SU-DHL-6 (cell line): Measurements from ENCODE around the gene QTRT2.

Experiments used
- H2AFZ ChIP-seq: fragments of 200-600 bp; sonication (generic); 2 replicates; pipeline ENCODE4 v1.6.1; 2014; ENCODE audit warnings: low read depth, mild to moderate bottlenecking, moderate library complexity, mixed read lengths, antibody characterized with exemption, low read length; ENCODE audit not compliant: severe bottlenecking
- H3F3A ChIP-seq: fragments of 200-600 bp; shearing (Covaris generic); 2 replicates; pipeline ENCODE4 v1.6.0; 2016; ENCODE audit warnings: antibody characterized with exemption, mild to moderate bottlenecking; ENCODE audit not compliant: insufficient read depth
- H3K27ac ChIP-seq: fragments of 200-600 bp; sonication (generic); 2 replicates; pipeline ENCODE4 v1.5.1; 2016; ENCODE audit warnings: low read depth, mild to moderate bottlenecking, low read length, moderate library complexity, mixed read lengths
- H3K27me3 ChIP-seq: fragments of 200-600 bp; sonication (generic), shearing (Covaris generic); 2 replicates; pipeline ENCODE4 v1.6.0; 2014; ENCODE audit warnings: mild to moderate bottlenecking, low read length
- H3K36me3 ChIP-seq: fragments of 200-600 bp; sonication (generic); 2 replicates; pipeline ENCODE4 v1.6.1; 2014; ENCODE audit warnings: mild to moderate bottlenecking, low read length, mixed read lengths
- H3K4me2 ChIP-seq: fragments of 300-600, 200-600 bp; shearing (Covaris generic), sonication (generic); 2 replicates; pipeline ENCODE4 v1.6.0; 2014; ENCODE audit warnings: low read length, low read depth, mild to moderate bottlenecking; ENCODE audit not compliant: poor library complexity, severe bottlenecking
- H3K4me3 ChIP-seq: fragments of 200-600 bp; sonication (generic); 2 replicates; pipeline ENCODE4 v1.5.1; 2014; ENCODE audit warnings: antibody characterized with exemption, low read length, mild to moderate bottlenecking, mixed read lengths; ENCODE audit not compliant: insufficient read depth, poor library complexity, severe bottlenecking
- H3K79me2 ChIP-seq: fragments of 200-600 bp; sonication (generic); 2 replicates; pipeline ENCODE4 v1.6.1; 2014; ENCODE audit warnings: mild to moderate bottlenecking, low read length, moderate library complexity; ENCODE audit not compliant: insufficient read depth
- H3K9ac ChIP-seq: fragments of 200-600 bp; sonication (generic); 2 replicates; pipeline ENCODE4 v1.7.0; 2014; ENCODE audit warnings: mild to moderate bottlenecking, low read length
- H3K9me2 ChIP-seq: fragments of 200-600 bp; sonication (generic); replicated peaks from 2 replicates; pipeline ENCODE4 v1.6.1; 2014; ENCODE audit warnings: low read length; ENCODE audit not compliant: insufficient read depth
- H3K9me3 ChIP-seq: fragments of 200-600 bp; sonication (generic); 2 replicates; pipeline ENCODE4 v1.6.1; 2014; ENCODE audit warnings: low read length, mixed read lengths; ENCODE audit not compliant: insufficient read depth
- H4K20me1 ChIP-seq: fragments of 200-600 bp; sonication (generic); 2 replicates; pipeline ENCODE4 v1.6.1; 2014; ENCODE audit warnings: low read depth, mild to moderate bottlenecking, antibody characterized with exemption, low read length, moderate library complexity, mixed read lengths
- EZH2phosphoT487 ChIP-seq: fragments of 200-600 bp; sonication (generic), shearing (Covaris generic); conservative IDR thresholded peaks from 2 replicates; pipeline ENCODE4 v1.6.1; 2018; ENCODE audit warnings: mild to moderate bottlenecking, antibody characterized with exemption, low read length, moderate library complexity, mixed read lengths
- TF ChIP-seq, protein P1 (sequence below): fragments of 200-600 bp; sonication (generic); IDR thresholded peaks from one replicate; pipeline ENCODE4 v1.5.1; 2017; ENCODE audit warnings: antibody characterized with exemption, mild to moderate bottlenecking, low read length, moderate library complexity; ENCODE audit not compliant: insufficient read depth, poor library complexity, severe bottlenecking

Gene QTRT2

DNA sequence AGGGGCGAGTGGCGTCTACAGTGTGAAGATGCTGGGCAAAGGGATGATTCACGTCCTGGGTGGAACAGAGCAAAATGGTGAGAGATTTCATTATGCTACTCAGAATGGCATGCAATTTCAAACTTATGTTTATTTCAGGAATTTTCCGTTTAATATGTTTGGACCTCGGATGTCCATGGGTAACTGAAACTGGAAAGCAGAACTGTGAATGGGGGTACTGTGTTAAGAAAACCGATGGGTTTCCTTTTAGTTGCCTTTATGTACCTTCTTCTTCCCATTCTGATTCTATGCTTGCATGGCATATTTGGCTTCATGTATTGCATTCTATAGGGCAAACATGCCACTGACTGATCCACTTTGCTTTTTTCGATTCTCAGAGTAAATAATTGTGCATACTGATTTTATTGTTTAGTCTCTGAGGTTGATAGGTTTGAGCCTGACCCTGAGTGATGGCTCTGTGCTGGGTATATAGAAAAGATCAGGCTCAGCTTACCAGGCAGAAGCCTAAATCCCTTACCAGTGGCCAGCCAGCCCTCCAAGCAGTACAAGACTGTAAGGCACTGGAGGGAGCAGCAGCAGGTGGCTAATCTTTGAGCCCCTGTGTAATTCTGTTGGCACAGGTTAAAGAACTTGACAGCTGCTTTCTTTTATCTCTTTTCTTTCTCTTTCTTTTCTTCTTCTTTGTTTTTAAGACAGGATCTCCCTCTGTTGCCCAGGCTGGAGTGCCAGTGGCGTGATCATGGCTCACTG lies 4.5 kb downstream of the QTRT2 start:
- Histone ChIP-seq H3K27me3 (no peaks in the 10 kb centered on the region), H3K79me2 (peaks cover 86% of the 10 kb centered on the region), H3K4me3 (no peak overlapping the region), H3K9me2 (no peaks in the 10 kb centered on the region), H2AFZ (no peak overlapping the region), H3K27ac (no peak overlapping the region), H3K4me2 (no peak overlapping the region), H3K9ac (no peak overlapping the region), H4K20me1 (0 out of 2 replicates have a peak, but pooled peaks cover 6% of the 10 kb centered on the region), H3K9me3 (no peaks in the 10 kb centered on the region), H3F3A (0 out of 2 replicates have a peak, but pooled peaks cover 4% of the 10 kb centered on the region), H3K36me3 (0 out of 2 replicates have a peak, but pooled peaks cover 4% of the 10 kb centered on the region)
- TF ChIP-seq, protein P1, sequence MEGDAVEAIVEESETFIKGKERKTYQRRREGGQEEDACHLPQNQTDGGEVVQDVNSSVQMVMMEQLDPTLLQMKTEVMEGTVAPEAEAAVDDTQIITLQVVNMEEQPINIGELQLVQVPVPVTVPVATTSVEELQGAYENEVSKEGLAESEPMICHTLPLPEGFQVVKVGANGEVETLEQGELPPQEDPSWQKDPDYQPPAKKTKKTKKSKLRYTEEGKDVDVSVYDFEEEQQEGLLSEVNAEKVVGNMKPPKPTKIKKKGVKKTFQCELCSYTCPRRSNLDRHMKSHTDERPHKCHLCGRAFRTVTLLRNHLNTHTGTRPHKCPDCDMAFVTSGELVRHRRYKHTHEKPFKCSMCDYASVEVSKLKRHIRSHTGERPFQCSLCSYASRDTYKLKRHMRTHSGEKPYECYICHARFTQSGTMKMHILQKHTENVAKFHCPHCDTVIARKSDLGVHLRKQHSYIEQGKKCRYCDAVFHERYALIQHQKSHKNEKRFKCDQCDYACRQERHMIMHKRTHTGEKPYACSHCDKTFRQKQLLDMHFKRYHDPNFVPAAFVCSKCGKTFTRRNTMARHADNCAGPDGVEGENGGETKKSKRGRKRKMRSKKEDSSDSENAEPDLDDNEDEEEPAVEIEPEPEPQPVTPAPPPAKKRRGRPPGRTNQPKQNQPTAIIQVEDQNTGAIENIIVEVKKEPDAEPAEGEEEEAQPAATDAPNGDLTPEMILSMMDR: no peak
- no peak for TF ChIP-seq EZH2phosphoT487

DNA sequence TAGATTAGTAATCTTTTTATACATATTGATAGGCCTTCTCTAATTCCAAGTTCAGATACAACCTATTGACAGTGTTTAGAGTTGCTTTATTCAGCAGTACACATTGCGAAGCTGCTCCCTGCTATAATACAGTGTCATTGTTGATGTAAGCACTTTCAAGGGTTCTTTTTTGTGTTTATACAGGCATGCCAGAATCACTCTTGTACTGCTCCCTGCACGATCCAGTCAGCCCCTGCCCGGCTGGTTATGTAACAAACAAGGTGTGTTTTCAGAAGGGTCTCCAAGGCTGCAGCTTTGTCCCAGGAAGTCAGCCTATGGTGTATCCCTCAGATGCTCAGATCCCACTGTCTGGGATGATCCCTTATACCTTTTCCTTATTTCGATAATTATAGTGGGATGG lies 11.3 kb downstream of the QTRT2 start:
- no peak for TF ChIP-seq EZH2phosphoT487
- TF ChIP-seq, protein P1: no peak
- Histone ChIP-seq H3K4me3 (no peak overlapping the region), H3K4me2 (no peak overlapping the region), H3K9ac (no peak overlapping the region), H3K9me2 (no peaks in the 10 kb centered on the region), H3F3A (no peaks in the 10 kb centered on the region), H2AFZ (no peak overlapping the region), H3K27ac (no peak overlapping the region), H3K27me3 (no peaks in the 10 kb centered on the region), H3K36me3 (peaks cover 32% of the 10 kb centered on the region; the same call in 1 of the 2 replicates), H4K20me1 (peaks cover 6% of the 10 kb centered on the region; the same call in 1 of the 2 replicates), H3K79me2 (peaks cover 34% of the 10 kb centered on the region), H3K9me3 (no peaks in the 10 kb centered on the region)

GRCh38 chr3:114068336-114068735 lies 11.8 kb downstream of the QTRT2 start:
- Histone ChIP-seq H3K4me2 (no peak overlapping the region), H3K9ac (no peak overlapping the region), H3K4me3 (no peak overlapping the region), H3K27me3 (no peaks in the 10 kb centered on the region), H3K27ac (no peak overlapping the region), H2AFZ (no peak overlapping the region), H3K36me3 (peaks cover 32% of the 10 kb centered on the region; the same call in 1 of the 2 replicates), H3K79me2 (peaks cover 31% of the 10 kb centered on the region; the same call in 1 of the 2 replicates), H3F3A (no peaks in the 10 kb centered on the region), H3K9me2 (no peaks in the 10 kb centered on the region), H4K20me1 (peaks cover 6% of the 10 kb centered on the region; the same call in 1 of the 2 replicates), H3K9me3 (no peaks in the 10 kb centered on the region)
- TF ChIP-seq EZH2phosphoT487: no peak
- TF ChIP-seq, protein P1: no peak
